ENCODE measurements around the gene SEC22B. TPM values are rescaled to one million over a fixed set of nuclear protein-coding genes. Genes with fewer than 3 reads are reported as not detected.

SEC22B gene
- total and polyA plus RNA-seq, 7 donors = 16.2 to 28.5 (median 25.8) TPM

Small RNA genes within 50 kb of the gene (small RNA-seq; reads per million reads assigned to genes)
- 0 reads per million in 3 donors for gene RNU6-465P

Other genes with a start within 250 kb of the SEC22B start
- 10 to 100 TPM; 45.9 to 88.9 (median 53.2) TPM for gene NOTCH2, start 106.9 kb downstream of the SEC22B start, total RNA-seq
- 10 to 100 TPM in 1 of 3 donors, 1 to 10 TPM in 2; 2.8 to 25.1 (median 3.6) TPM for gene NOTCH2, start 106.9 kb downstream of the SEC22B start, polyA plus RNA-seq
- 10 to 100 TPM in 2 of 4 donors, 1 to 10 TPM in 2; 6.4 to 23.8 (median 9.6) TPM for gene NBPF8, start 238.5 kb upstream of the SEC22B start, total RNA-seq
- gene NBPF8, start 238.5 kb upstream of the SEC22B start, polyA plus RNA-seq = 1 to 10 TPM; 1.2 to 5.6 (median 2.4) TPM